ENCODE measurements around the gene ARHGEF38.

- no peak for TF ChIP-seq CTCF (IDR thresholded peaks at IDR 0.05)
- no peak for TF ChIP-seq POLR2A (IDR thresholded peaks at IDR 0.05)
- TF ChIP-seq POLR2AphosphoS5 (IDR thresholded peaks at IDR 0.05), result peak in 1 of 3 donors; percentile 14
Measured at GRCh38 chr4:105637408-105638176, 85.2 kb downstream of the ARHGEF38 start.
